NK-92 (cell line): Measurements from ENCODE around the gene GTF2H4.

Source experiments
- DNase-seq: peaks from one replicate; lab custom pipeline; 2025; ENCODE audit not compliant: unreplicated experiment; lab: John Stamatoyannopoulos, UW

Gene GTF2H4

DNA sequence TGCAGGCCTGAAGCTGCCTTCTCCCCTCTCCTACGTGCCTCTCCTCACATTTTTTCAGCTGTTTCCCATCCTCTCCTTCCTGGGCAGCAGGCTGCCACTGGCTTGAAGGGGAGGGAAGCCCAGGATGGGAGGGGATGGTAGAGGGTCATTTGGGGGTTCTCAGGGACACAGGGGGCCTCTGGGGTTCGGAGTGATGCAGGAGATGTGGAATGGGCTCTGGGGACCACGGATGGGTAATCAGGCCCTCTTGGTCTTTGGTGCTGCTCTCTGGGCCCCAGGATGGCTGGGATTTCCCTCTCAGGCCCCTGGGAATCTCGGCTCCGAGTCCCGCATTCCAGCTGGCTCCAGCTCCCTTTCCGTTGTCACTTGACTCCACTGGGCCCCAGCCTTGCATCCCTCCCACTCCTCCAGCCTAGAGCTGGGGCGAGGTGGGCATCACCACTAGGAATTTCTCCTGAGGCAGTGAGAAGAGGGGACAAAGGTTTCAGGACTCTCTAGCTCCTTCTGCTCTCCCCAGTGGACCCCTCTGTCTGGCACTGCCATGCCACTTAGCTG lies 25.7 kb upstream of the GTF2H4 start:
- DNase-seq: no peak

DNA sequence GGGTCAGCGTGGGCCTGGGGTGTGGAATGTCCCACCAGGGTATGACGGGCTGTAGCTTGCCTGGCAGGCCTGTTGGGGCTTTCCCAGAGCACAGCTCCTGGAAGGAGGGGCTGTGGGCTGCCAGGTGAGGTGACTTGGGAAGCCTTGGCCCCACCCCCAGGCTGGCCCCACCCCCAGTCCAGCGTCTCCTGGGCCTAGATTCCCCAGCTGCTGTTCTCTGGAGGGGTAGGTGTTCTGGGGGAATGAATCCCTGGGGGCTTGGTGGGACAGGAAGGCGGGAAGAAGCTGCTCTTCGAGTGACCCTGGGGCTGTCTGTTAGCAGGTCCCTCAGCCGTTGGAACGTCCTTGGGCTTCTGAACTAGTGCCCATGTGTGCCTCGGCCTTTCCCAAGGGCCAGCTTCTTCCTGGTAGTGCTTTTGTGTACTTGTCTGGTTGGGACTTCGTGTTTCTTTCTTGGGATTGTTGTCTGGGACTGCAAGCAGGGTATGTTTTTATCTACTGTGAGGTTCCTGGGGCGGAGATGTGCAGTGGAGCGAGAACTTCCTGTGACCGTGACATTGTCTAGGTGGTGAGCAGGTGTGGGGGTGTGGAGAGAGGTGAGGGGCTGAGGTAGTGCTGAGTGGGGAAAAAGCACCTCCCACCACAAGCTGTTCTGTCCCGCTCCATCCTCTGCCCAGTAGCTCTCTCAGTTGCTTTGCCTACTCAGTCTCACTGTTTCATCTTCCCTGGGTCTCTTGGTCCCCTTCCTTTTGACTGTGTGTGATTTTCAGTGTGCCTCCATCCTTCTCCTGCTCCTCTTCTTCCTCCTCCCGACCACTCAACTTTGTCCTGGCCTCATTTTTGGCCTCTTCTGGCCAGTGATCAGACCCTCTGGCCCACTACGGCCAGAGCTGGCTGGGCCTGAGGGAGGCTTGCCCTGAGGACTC lies 25.0 kb upstream of the GTF2H4 start:
- DNase-seq: no peak

GRCh38 chr6:30883685-30884520 lies 24.1 kb upstream of the GTF2H4 start, which contains the start of gene DDR1:
TSS of gene DDR1 (plus strand) at chr6:30884519. CDS start at chr6:30888730, 4,211 bp downstream.
- no peak for DNase-seq

DNA sequence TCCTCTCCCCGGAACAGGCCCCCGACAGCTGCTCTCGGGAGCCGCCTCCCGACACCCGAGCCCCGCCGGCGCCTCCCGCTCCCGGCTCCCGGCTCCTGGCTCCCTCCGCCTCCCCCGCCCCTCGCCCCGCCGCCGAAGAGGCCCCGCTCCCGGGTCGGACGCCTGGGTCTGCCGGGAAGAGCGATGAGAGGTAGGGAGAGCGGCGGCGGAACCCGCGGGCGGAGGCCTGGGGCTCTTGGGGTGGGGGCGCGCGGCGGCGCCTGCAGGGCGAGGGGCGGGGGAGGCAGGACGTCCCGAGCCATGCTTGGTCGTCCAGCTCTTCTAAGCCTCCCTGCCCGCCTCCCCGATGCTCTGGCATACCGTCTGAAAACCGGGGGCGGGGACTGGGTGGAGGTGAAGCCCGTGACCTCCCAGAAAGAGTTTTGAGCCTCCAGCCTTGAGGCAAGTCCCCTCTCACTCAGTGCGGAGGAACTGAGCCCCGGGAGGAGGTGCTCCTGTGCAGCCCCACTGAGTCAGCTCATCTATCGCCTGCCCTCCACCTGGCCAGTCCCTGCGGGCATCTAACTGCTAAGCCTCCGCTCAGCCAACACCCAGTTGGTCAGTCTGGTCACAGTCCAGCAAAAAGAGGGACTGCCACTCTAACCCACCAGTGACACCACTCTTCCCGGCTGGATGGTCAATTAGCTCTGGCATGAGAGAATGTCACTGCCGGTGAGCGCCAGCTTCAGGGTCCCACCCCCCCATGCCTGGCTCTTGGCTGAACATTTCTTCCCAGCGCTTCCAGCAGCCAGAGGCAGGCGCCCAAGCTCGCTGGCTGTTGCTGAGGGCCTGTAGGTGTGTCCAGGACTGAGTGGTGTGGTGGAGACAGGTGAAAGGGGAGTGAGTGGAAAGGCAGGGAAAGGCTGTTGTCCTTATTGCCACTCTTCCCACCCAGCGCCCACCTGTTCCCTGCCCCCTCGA lies 23.2 kb upstream of the GTF2H4 start:
- DNase-seq: no peak

DNA sequence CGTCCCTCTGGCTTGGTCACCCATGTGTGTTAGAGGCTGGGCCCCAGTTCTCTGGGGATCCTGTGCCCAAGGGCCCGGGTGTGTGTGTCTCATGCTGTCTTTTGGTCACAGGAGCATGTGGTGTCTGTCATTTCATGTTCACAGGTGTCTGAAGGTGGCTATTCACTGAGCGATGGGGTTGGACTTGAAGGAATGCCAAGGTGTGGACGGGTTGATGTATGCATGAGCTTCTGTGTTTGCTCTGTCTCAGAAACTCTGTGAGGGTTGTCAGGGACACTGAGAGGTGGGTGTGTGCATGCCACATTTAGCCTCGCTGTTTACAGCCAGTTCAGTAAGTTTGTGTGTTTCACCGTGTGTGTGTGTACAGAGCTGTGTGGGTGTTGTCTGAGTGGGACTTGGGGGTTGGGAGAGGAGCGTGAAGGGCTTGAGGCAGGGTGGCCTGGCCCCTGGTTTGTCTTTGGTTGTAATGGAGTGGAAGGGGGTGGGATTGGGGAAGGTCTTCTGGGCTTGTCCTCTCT lies 22.5 kb upstream of the GTF2H4 start:
- no peak for DNase-seq

DNA sequence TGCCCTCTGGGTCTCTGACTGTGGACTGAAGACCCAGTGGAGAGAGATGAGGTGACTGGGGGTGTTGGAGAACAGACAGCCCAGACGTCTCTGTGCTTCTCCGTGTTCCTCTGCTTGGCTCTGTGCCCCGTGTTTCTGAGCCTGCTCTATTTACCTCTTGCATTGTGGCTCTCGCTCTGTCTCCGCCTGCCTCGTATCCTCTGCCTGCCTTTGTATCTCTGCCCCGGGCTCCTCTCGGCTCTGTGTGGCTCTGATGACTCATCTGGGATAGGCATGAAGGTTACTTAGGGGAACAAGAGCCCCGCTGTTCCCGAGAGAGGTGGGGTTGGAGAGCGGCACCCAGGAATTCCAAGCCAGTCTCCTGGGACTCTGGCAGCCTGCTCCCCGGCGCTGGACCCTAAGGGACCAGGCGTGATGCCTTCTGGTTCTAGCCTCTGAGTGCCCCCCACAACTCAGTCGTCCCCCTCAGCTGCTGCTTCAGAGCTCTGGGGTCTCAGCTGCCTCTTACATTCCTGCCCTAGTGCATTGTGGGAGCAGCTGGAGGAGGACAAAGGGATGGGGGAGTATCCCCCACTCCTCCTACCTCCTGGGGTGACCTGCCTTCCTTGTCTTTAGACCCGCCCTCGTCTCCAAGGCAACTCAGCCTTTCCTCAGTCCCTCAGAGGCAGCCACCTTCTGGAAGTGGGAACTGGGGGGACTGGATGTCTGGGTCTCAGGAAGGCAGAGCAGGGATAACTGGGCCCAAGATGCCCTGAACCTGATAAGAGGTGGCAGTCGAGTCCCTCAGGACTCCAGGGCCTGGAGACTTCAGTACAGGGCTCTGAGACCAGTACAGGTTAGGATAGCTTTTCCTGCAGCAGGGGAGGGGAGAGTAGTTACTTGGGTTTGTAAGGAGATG lies 21.8 kb upstream of the GTF2H4 start:
- DNase-seq: no peak

- no peak for DNase-seq
Observed at GRCh38 chr6:30886897-30887255, 21.1 kb upstream of the GTF2H4 start.

DNA sequence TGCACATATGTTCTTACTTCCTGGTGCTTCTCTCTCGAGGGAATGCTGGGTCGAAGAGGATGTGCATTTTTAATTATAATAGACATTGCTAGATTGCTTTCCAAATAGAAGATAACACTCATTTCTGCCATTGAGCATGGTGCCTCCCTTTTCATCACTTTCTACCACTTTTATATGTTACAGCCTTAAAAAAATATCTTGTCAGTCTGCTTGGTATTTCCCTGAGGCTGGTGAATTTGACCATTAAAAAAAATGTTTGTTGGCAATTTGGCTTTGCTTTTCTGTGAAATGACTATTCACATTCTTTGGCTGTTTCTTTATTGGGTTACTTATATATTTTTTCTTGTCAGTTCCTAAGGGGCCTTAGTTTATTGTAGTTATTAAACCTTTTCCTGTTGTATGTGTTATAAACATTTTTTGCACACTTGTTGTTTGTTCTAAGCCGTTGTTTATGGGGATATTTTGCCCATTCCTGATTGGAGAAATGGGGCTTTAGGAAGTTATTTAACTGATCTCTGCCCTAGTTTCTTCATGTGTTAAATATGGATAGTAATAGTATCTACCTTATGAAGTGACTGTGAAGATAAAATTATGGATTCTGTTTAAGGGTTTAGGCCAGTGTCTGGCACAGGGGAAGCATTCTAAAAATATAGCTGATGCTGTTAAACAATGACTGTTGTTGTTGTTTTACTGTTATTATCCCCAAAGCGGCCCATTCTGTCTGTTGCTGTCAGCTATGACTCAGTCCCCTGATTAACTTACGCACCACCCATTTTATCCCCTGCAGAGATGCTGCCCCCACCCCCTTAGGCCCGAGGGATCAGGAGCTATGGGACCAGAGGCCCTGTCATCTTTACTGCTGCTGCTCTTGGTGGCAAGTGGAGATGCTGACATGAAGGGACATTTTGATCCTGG lies 19.8 kb upstream of the GTF2H4 start:
- no peak for DNase-seq

GRCh38 chr6:30888816-30889495 lies 19.1 kb upstream of the GTF2H4 start:
- no peak for DNase-seq

GRCh38 chr6:30889496-30889885 lies 18.5 kb upstream of the GTF2H4 start:
- DNase-seq: no peak

DNA sequence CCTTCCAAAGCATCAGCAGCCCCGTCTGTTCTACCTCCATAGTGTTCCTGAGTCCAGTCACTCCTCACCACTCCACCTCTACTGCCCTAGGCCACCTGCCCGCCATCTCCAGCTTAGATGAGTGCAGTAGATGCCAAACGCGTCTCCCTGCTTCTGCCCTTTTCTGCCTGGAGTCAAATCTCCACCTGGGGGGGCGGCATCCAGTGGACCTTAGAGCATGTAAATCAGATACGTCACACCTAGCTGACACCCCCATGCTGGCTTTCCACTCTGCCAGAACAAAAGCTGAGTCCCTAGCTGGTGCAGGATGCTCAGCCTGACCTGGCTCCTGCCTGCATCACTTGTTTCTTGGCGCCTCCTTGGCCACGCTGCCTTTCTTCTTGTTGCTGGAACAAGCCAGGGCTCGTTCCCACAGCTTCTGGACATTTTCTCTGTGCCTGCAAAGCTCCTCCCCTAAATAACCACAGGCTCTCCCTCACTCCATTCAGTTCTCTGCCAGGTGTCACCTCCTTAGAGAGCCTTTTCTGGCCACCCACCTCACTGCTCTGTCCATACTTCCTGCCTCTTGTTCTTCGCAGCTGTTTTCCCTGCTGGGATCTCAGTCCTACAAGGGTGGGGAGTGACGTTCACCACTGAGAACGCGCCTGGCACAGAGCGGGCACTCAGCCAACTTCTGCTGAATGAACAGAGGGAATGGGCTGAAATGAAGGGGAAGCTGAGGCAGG lies 17.9 kb upstream of the GTF2H4 start:
- no peak for DNase-seq

GRCh38 chr6:30890646-30891449 lies 17.2 kb upstream of the GTF2H4 start:
- DNase-seq: no peak

DNA sequence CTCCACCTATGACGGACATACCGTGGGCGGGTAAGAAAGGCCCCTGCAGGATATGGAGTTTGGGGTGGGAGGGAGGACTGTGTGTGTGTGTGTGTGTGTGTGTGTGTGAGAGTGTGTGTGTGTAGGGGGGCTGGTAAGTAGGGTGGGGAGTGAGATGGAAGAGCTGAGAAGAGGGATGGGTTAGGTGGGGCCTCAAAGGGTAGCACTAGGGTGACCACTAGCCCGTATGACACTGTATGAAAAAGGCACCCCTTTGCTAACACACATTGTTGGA lies 16.6 kb upstream of the GTF2H4 start:
- DNase-seq: no peak

DNA sequence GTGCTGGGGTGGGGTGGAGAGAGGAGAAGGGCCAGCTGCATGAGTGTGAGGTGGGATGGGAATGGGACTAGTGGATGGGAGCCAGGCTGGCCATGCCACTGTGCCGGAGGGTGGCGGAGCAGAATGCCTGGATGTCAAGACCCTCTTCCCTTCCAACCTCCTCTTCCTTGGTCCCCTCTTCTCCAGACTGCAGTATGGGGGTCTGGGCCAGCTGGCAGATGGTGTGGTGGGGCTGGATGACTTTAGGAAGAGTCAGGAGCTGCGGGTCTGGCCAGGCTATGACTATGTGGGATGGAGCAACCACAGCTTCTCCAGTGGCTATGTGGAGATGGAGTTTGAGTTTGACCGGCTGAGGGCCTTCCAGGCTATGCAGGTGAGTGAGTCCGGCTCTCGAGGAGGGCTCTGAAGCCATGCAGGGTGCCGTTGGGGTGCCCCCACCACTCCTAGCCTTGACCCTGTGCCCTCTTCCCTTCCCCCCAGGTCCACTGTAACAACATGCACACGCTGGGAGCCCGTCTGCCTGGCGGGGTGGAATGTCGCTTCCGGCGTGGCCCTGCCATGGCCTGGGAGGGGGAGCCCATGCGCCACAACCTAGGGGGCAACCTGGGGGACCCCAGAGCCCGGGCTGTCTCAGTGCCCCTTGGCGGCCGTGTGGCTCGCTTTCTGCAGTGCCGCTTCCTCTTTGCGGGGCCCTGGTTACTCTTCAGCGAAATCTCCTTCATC lies 16.0 kb upstream of the GTF2H4 start:
- no peak for DNase-seq

GRCh38 chr6:30893001-30893591 lies 14.9 kb upstream of the GTF2H4 start:
- DNase-seq: no peak
